Neural progenitor cell (in vitro differentiated cells): ENCODE measurements around the gene DCAF8.

Experiments used
- EZH2 ChIP-seq: fragments of 200-600 bp; sonication (generic); IDR thresholded peaks from 2 replicates; pipeline ENCODE4 v1.6.1; 2017; ENCODE audit warnings: antibody characterized with exemption, mild to moderate bottlenecking, moderate library complexity
- EZH2phosphoT487 ChIP-seq: fragments of 200-600 bp; sonication (generic); IDR thresholded peaks from 2 replicates; pipeline ENCODE4 v1.6.1; 2017; ENCODE audit warnings: antibody characterized with exemption
- TF ChIP-seq, protein P1 (sequence below): fragments of 200-600 bp; sonication (generic); IDR thresholded peaks from 2 replicates; pipeline ENCODE4 v1.5.1; 2017; ENCODE audit warnings: antibody characterized with exemption, mild to moderate bottlenecking

DNA sequence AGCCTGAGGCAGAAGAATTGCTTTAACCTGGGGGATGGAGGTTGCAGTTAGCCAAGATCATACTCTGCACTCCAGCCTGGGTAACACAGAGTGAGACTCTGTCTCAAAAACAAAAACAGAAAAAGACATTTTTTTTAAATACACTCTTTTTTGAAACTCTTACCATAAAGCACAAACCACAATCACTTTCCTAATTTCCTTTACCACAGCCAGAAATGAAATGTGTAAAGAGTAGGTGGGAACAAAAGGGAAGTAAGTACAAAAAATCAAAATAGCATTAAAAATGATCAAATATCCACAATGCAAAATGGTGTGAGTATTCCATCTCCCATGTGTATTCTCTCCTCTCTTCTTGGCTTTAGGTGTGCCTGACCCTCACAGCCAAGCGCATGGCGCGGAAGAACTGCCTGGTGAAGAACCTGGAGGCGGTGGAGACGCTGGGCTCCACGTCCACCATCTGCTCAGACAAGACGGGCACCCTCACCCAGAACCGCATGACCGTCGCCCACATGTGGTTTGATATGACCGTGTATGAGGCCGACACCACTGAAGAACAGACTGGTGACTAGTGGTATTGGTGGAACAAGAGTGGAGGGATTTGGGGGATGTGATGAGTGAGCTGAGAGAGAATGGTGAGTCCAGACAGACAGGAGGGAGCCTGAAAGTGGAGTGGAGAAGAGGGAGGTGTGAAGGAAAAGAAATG is 96.0 kb downstream of the DCAF8 start:
- TF ChIP-seq, protein P1, sequence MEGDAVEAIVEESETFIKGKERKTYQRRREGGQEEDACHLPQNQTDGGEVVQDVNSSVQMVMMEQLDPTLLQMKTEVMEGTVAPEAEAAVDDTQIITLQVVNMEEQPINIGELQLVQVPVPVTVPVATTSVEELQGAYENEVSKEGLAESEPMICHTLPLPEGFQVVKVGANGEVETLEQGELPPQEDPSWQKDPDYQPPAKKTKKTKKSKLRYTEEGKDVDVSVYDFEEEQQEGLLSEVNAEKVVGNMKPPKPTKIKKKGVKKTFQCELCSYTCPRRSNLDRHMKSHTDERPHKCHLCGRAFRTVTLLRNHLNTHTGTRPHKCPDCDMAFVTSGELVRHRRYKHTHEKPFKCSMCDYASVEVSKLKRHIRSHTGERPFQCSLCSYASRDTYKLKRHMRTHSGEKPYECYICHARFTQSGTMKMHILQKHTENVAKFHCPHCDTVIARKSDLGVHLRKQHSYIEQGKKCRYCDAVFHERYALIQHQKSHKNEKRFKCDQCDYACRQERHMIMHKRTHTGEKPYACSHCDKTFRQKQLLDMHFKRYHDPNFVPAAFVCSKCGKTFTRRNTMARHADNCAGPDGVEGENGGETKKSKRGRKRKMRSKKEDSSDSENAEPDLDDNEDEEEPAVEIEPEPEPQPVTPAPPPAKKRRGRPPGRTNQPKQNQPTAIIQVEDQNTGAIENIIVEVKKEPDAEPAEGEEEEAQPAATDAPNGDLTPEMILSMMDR: no peak
- TF ChIP-seq EZH2 (no peak), EZH2phosphoT487 (no peak)
